Fibroblast of skin of left quadriceps (primary cell): ENCODE results near the gene PTPA.
A peak's percentile ranks its signal among the peaks of the same experiment; 100 is the strongest.

Experiments used
- DNase-seq, 2 experiments: peaks; one replicate each; pipeline ENCODE4 v3.0.0-alpha.2; 2013; ENCODE audit warnings: low read depth in 2 of 2

The PTPA gene

GRCh38 chr9:129110740-129111527 lies at the start of gene PTPA, which contains the start of gene CRAT:
Gene PTPA, plus strand, starts transcription at chr9:129111415. Its CDS starts 186 bp downstream, at chr9:129111601.
Gene CRAT, minus strand, starts transcription at chr9:129110793. Its CDS starts 284 bp downstream, at chr9:129110509.
- peak; percentile 78 for DNase-seq

DNA sequence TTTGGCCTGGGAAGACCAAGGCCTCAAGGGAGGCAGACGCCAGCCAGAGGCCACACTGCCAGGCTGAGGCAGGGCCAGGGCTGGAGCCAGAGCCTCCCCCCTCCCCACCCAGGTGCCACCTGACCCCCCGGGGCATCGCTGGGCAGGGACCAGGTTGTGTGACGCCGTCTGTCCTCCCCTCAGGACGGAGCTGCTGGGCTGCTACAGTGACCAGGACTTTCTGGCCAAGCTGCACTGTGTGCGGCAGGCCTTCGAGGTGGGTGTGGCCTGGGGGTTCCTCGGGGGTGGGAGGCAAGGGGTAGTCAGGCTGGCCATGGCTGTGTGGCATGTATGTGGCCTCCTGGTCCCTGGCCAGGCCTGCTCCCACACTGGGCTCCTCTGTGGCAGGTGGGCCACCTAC lies 48.2 kb upstream of the PTPA start:
- no peak for DNase-seq

- no peak for DNase-seq
Observed at GRCh38 chr9:129064499-129064908, 46.7 kb upstream of the PTPA start.

DNA sequence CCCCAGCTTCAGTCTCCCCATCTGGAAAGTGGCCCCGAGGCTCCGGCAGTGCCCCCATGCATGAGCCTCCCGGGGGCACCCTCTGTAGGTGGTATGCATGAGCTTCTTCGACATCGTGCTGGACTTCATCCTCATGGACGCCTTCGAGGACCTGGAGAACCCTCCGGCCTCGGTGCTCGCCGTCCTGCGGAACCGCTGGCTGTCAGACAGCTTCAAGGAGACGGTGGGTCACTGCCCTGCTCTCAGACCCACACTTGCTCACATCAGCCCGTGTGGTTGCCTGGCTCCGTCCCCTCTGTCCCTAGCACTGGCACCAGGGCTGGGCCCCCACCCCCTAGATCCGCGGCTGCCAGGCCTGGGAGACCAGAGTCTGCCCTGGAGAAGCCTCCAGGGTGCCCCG lies 43.1 kb upstream of the PTPA start:
- DNase-seq = no peak

DNA sequence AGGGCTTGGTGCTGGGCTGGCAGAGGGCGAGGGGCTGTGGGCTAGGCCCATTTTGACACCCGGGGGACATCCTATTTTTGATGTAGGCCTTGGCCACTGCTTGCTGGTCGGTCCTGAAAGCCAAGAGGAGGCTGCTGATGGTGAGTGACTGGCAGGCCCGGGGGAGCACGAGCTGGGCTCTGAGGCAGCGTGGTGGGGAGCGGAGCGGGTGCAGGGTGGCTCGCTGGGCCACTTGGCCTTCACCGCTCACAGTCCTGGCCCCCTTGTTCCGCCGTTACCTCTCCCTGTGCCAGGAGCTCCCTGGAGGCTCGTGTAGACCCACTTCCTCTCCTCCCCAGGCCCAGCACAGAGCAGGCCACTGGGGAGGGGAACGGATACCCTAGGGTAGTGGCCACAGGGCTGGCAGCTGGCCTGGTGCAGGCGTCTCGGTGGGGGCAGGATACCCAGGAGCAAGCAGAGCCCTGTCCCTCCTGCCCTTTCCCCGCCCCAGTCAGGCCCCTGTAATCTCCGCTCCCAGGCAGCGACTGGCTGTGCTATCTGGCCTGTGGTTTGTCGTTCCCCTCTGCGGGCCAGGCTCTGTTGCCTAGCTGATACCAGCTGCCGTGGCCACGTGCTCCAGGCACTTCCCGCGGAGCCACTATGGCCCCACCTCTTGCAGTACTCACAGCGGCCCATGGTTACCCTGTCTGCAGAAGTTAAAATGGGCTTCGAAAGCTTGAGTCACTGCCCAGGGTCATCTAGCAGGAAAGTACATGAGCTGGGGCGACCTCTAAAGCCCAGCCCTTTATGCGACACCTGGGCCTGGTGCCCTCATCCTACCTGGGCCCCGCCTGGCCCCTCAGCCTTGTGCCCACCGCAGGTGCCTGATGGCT lies 42.0 kb upstream of the PTPA start:
- no peak for DNase-seq

DNA sequence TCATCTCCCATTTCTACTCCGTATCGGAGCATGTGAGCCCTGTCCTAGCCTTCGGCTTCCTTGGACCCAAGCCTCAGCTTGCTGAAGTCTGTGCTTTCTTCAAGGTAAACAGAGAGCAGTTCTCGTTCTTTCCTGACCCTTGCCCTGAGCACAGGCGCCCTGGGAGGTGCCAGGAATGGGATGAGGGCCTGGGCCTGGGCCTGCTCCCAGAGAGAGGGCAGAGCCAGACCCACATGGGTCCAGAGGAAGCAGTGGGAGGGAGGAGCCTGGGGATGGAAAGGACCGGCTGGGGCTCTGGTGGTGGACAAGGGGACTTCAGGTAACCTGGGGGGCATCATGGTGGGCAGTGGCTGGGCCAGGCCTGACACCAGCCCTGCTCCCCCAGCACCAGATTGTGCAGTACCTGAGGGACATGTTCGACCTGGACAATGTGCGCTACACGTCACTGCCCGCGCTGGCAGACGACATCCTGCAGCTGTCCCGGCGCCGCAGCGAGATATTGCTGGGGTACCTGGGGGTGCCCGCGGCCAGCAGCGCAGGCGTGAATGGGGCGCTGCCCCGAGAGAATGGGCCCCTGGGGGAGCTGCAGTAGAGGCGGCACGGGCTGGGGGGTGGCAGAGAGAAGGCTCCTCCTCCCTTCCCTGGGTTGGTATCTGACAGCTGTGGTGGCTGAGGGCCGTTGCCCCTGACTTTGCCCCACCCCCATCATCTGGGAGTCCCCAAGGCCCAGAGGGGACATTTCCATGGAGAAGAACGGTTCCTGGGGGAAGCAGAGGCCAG lies 41.2 kb upstream of the PTPA start:
- no peak for DNase-seq

GRCh38 chr9:129070696-129071525 lies 40.3 kb upstream of the PTPA start:
- no peak for DNase-seq

- DNase-seq = no peak
Observed at GRCh38 chr9:129071526-129072126, 39.6 kb upstream of the PTPA start.

GRCh38 chr9:129072171-129072570 lies 39.0 kb upstream of the PTPA start:
- no peak for DNase-seq

- DNase-seq = no peak
Observed at GRCh38 chr9:129073404-129073803, 37.8 kb upstream of the PTPA start.

- no peak for DNase-seq
Observed at GRCh38 chr9:129074106-129074505, 37.1 kb upstream of the PTPA start.

- no peak for DNase-seq
Observed at GRCh38 chr9:129075996-129076639, 35.1 kb upstream of the PTPA start.

DNA sequence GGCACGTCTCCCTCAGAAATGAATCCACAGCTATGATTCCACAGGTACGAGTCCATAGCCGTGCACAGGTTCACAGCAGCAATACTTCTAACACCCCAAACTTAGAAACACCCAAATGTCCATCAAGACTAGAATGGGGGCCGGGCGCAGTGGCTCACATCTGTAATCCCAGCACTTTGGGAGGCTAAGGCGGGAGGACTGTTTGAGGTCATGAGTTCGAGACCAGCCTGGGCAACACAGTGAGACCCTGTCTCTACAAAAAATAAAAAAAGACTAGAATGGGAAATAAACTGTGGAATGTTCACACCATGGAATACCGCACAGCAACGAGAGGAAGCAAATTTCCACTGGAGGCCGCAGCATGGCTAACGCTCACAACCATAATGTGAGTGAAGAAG lies 34.6 kb upstream of the PTPA start:
- no peak for DNase-seq

- DNase-seq = no peak
Observed at GRCh38 chr9:129077236-129077635, 34.0 kb upstream of the PTPA start.

DNA sequence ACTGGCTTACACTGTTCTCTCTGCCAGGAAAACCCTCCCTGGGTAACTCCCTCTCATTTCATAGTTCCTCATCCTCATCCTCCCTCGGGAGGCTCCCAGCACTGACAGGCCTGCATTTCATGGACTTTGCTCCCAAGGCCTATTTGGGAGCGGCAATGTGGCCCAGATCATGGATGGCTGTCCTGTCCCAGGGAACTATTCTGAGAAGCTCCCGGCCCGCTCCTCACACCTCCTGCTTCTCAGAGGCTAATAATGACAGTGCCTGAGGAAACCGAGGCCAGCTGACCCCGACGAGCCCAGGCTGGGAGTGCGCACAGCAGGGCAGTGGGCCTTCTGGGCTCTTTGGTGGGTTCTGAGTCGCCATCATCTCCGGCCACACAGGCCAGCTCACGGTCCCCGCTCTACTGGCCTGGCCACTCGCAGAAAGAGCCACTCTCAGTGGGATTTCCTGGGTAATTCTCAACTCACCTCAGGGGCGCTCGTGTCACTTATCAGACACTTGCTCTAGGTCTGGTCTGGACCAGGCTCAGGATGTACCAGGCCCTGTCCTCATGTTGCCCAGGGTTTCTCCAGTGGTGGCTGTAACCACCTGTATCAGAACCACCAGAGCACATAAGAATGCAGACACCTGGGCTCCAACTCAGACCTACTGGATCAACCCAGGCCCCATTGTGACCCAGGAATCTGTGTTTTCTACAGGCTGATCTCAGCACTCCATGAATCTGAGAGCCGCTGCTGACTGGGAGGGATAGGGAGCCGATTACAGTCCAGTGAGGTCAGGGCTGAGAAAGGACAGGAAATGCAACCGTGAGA lies 32.3 kb upstream of the PTPA start:
- no peak for DNase-seq

GRCh38 chr9:129079829-129080228 lies 31.4 kb upstream of the PTPA start:
- DNase-seq = no peak

- DNase-seq = no peak
Observed at GRCh38 chr9:129080298-129080600, 31.0 kb upstream of the PTPA start.

GRCh38 chr9:129080601-129081387 lies 30.4 kb upstream of the PTPA start, which contains the start of gene DOLPP1:
Gene DOLPP1, plus strand, starts transcription at chr9:129081111. Its CDS starts 21 bp downstream, at chr9:129081132.
- peak; percentile 99 for DNase-seq
